Prostate gland (tissue), 2 donors: ENCODE data around the gene SDS. TPM values are rescaled to one million over a fixed set of nuclear protein-coding genes. Genes with fewer than 3 reads are reported as not detected.

Experiments
- DNase-seq: peaks from one replicate; pipeline ENCODE4 v3.0.0-alpha.2; 2019; ENCODE audit warnings: low spot score
- H3K27ac ChIP-seq, 2 donors: fragments of 200-600 bp; sonication (generic); 2 replicates each; pipeline ENCODE4 v1.5.1; 2017 to 2019
- H3K27me3 ChIP-seq: fragments of 200-600 bp; sonication (generic); replicated peaks from 2 replicates; pipeline ENCODE4 v1.5.1; 2019; ENCODE audit not compliant: insufficient read depth
- H3K36me3 ChIP-seq, 2 donors: fragments of 200-600 bp; sonication (generic); 1 replicate in 1 of 2; 2 replicates in 1 of 2; pipeline versions ENCODE4 v1.5.1 to v1.8.1; 2017 to 2019
- H3K4me1 ChIP-seq: fragments of 200-600 bp; sonication (generic); replicated peaks from 2 replicates; pipeline ENCODE4 v1.5.1; 2019
- H3K4me3 ChIP-seq, 2 donors: fragments of 200-600 bp; sonication (generic); 2 replicates each; pipeline ENCODE4 v1.5.1; 2017 to 2019
- H3K9me3 ChIP-seq: fragments of 200-600 bp; sonication (generic); 2 replicates; pipeline ENCODE4 v1.5.1; 2017
- POLR2A ChIP-seq: fragments of 450-650 bp; IDR thresholded peaks from one replicate; pipeline ENCODE4 v1.6.1; 2016; ENCODE audit warnings: antibody characterized with exemption, mild to moderate bottlenecking
- POLR2AphosphoS5 ChIP-seq: sonication (generic); formaldehyde crosslinking; IDR thresholded peaks from one replicate; pipeline ENCODE4 v1.6.1; 2017; ENCODE audit warnings: antibody characterized with exemption
- WGBS: methylation state at CpG from one replicate; pipeline ENCODE4 v1.1.5; 2018; 5-methylcytosine and 5-hydroxymethylcytosine counted together
- intact Hi-C: fragments of 100-400 bp; cut with DNase I; formaldehyde crosslinking; loops from one replicate; pipeline ENCODE4 v1.14.2; 2022
- total RNA-seq, 2 donors: library from RNA; depleted of rRNA; stranded (reverse); fragments of >200 nt; gene quantifications; one replicate each; pipeline ENCODE4 v1.1.0, GENCODE V29; 2016
- TF ChIP-seq, protein P1 (sequence below), 4 experiments: fragments of 200-600 bp in 2 of 4; fragments of 450-650 bp in 2 of 4; sonication (generic) in 2 of 4; IDR thresholded peaks; 1 replicate in 3 of 4; 2 replicates in 1 of 4; pipeline ENCODE4 v1.5.1; 2016 to 2019; ENCODE audit warnings: antibody characterized with exemption in 4 of 4, mild to moderate bottlenecking in 2 of 4, moderate library complexity in 2 of 4

Gene SDS
- total RNA-seq, 2 donors from 2014 or later, result 0.50 to 0.80 TPM

DNA sequence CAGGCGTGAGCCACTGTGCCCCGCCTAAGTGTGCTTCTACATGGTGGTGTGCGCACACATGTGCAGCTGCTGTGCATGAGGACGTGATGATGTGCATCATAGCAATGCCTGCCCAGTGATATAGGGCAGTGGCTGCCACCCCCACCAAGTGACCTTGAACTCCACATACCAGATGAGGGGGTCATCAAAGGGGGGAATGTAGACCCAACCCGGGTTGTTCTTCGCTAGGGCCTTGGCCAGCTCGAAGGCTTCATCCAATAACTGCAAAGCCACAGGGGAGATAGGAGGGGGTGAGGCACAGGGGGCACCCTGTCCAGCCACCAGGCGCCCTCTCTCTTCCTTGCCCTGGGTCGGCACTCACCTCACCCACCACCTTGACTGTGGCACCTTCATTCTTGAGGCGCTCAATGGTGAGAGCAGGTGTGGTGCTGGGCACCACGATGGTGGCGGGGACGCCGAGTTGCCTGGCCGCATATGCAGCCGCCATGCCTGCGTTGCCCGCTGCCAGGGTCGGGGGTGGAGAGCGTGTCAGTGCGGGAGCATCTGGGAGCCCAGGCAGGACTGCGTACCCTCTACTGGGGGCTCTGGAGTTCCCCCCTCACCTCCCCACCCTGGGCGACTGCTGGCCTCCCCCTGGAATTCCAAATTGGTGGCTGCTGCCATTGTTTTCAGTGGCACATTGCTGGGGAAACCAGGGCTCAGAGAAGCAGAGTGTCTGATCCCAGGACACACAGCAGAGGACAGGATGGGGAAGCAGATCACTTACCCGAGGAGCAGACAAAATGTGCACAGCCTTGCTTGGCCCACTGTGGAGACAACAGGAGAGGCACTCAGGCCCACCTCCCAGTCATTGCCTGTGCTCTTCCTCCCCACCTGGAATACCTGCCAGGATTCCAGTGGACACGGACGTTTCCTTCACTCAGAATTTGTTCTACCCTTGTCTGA is 5.1 kb downstream of the SDS start:
- WGBS, result 82% methylated on average over 26 of the region's 26 CpGs
- TF ChIP-seq, protein P1, sequence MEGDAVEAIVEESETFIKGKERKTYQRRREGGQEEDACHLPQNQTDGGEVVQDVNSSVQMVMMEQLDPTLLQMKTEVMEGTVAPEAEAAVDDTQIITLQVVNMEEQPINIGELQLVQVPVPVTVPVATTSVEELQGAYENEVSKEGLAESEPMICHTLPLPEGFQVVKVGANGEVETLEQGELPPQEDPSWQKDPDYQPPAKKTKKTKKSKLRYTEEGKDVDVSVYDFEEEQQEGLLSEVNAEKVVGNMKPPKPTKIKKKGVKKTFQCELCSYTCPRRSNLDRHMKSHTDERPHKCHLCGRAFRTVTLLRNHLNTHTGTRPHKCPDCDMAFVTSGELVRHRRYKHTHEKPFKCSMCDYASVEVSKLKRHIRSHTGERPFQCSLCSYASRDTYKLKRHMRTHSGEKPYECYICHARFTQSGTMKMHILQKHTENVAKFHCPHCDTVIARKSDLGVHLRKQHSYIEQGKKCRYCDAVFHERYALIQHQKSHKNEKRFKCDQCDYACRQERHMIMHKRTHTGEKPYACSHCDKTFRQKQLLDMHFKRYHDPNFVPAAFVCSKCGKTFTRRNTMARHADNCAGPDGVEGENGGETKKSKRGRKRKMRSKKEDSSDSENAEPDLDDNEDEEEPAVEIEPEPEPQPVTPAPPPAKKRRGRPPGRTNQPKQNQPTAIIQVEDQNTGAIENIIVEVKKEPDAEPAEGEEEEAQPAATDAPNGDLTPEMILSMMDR (IDR thresholded peaks at IDR 0.05), result no peak
- no peak for TF ChIP-seq POLR2AphosphoS5
- TF ChIP-seq POLR2A, result no peak
- intact Hi-C loops, result no loop called here
- Histone ChIP-seq H3K9me3 (no peaks in the 10 kb centered on the region), H3K27me3 (no peaks in the 10 kb centered on the region), H3K36me3 (no peaks in the 10 kb centered on the region), H3K4me1 (no peaks in the 10 kb centered on the region), H3K4me3 (no peak overlapping the region), H3K27ac (no peak overlapping the region)
- no peak for DNase-seq

DNA sequence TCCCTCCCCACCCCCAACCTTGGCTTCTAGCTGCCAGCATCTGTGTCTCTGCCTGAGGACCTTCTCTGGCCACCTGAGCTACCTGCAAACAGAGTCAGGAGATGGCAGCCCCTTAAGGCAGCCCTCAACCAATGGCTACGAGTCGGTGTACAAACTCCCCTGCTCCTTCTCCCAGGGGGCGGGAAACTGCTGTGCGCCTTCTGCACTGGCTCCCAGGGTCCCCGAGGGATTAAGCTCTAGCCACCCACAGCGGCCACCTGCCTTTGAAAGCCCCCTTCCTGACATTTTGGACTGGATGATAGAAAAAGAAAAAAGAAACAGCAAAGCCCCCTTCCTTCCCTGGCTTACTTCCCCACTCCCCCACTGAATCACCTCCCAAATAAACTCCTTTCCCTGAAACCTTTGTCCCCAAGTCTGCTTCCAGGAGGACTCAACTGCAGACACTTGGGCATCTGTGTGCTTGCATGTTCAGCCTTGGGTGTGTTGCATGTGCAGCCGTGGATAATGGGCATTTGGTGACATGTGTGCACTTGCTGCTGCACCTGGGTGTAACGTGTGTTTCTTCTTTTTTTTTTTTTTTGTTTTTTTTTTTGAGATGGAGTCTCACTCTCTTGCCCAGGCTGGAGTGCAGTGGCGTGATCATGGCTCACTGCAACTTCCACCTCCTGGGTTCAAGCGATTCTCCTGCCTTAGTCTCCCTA is 6.0 kb downstream of the SDS start:
- Histone ChIP-seq H3K27ac (no peak overlapping the region), H3K4me1 (no peaks in the 10 kb centered on the region), H3K27me3 (no peaks in the 10 kb centered on the region), H3K9me3 (no peaks in the 10 kb centered on the region), H3K36me3 (no peaks in the 10 kb centered on the region), H3K4me3 (no peak overlapping the region)
- no peak for TF ChIP-seq POLR2AphosphoS5
- TF ChIP-seq, protein P1 (IDR thresholded peaks at IDR 0.05), result no peak
- TF ChIP-seq POLR2A, result no peak
- 47% methylated on average over 10 of the region's 10 CpGs for WGBS
- intact Hi-C loops, result no loop called here
- DNase-seq, result no peak

DNA sequence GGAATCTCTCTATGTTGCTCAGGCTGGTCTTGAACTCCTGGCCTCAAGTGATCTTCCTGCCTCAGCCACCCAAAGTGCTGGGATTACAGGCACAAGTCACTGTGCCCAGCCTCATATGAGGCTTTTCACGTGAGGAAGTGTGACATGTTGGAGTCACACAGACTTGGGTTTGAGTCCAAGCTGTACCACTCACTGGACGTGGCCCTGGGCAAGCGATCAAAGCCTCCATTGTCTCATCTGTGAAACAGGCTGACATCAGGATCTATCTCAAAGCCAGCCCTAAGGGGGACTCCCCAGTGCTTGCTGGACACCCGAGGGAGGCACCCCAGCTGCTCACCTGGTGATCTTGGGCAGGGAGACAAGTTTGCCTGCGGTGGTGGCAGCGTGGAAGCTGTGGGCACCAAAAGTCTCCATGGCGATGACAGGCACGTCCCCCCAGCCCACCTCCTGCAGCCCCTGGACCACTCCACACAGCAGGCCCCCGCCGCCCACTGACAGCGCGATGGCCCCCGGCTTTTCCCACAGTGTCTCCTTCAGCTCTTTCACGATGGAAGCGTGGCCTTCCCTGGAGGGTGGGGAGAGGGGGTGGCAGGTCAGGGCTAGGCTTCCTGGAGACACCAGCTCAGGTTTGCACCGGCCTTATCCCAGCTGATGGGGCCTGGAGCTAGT is 6.7 kb downstream of the SDS start:
- H3K27me3 ChIP-seq, result no peaks in the 10 kb centered on the region
- H3K4me1 ChIP-seq, result no peaks in the 10 kb centered on the region
- no peak overlapping the region for H3K27ac ChIP-seq
- intact Hi-C loops, result no loop called here
- no peak for TF ChIP-seq POLR2A
- no peak for TF ChIP-seq POLR2AphosphoS5
- TF ChIP-seq, protein P1 (IDR thresholded peaks at IDR 0.05), result no peak
- WGBS, result 53% methylated on average over 16 of the region's 16 CpGs
- no peak overlapping the region for H3K4me3 ChIP-seq
- no peaks in the 10 kb centered on the region for H3K36me3 ChIP-seq
- no peak for DNase-seq
- no peaks in the 10 kb centered on the region for H3K9me3 ChIP-seq

DNA sequence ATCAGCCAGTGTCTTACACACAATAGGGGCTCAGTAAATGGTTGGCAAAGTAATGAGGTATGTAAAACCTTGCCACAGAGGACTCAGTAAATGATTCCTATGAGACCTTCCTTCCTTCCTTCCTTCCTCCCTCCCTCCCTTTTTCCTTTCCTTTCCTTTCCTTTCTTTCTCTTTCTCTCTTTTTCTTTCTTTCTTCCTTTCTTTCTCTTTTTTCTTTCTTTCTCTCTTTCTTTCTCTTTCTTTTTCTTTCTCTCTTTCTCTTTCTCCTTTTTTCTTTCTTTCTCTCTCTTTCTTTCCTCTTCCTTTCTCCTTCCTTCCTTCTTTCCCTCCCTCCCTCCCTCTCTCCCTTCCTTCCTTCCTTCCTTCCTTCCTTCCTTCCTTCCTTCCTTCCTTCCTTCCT is 7.5 kb downstream of the SDS start:
- DNase-seq, result no peak
- H3K27ac ChIP-seq, result no peak overlapping the region
- no peaks in the 10 kb centered on the region for H3K4me1 ChIP-seq
- H3K4me3 ChIP-seq, result no peak overlapping the region
- H3K27me3 ChIP-seq, result no peaks in the 10 kb centered on the region
- H3K9me3 ChIP-seq, result no peaks in the 10 kb centered on the region
- H3K36me3 ChIP-seq, result no peaks in the 10 kb centered on the region
- TF ChIP-seq POLR2A (no peak), POLR2AphosphoS5 (no peak)
- TF ChIP-seq, protein P1 (IDR thresholded peaks at IDR 0.05), result no peak
- intact Hi-C loops, result no loop called here
